RWPE2 (cell line): ENCODE data around the gene RABGEF1.
"Not testable (repeated sequence)": the region's sequence is repeated elsewhere in the genome, so short reads cannot be mapped to it uniquely, and the experiment has no call there.

Experiments used
- ATAC-seq: fragments of 200-7000 bp; cut with Tn5 transposase; 3 replicates; pipeline ENCODE4 v1.9.1; 2021; ENCODE audit warnings: low read depth
- DNase-seq: peaks from one replicate; pipeline ENCODE4 v3.0.0-alpha.2; 2020; ENCODE audit warnings: low spot score
- H3K27ac ChIP-seq: fragments of 450-650 bp; 2 replicates; pipeline ENCODE4 v1.5.1; 2017; ENCODE audit warnings: mild to moderate bottlenecking; ENCODE audit not compliant: poor library complexity, severe bottlenecking
- H3K27me3 ChIP-seq: fragments of 250-450 bp; sonication (Bioruptor Pico); 2 replicates; pipeline ENCODE4 v1.5.1; 2021; ENCODE audit warnings: mild to moderate bottlenecking, moderate library complexity; ENCODE audit not compliant: insufficient read depth, poor library complexity, severe bottlenecking
- H3K36me3 ChIP-seq: fragments of 250-450 bp; sonication (Bioruptor Pico); 2 replicates; pipeline ENCODE4 v1.5.1; 2020; ENCODE audit warnings: low read depth, mild to moderate bottlenecking, moderate library complexity
- H3K4me1 ChIP-seq: fragments of 250-450 bp; sonication (Bioruptor Pico); 2 replicates; pipeline ENCODE4 v1.5.1; 2021; ENCODE audit warnings: mild to moderate bottlenecking, moderate library complexity; ENCODE audit not compliant: insufficient read depth, poor library complexity, severe bottlenecking
- H3K4me3 ChIP-seq: fragments of 250-450 bp; sonication (Bioruptor Pico); 2 replicates; pipeline ENCODE4 v1.5.1; 2021; ENCODE audit warnings: mild to moderate bottlenecking, moderate library complexity; ENCODE audit not compliant: severe bottlenecking
- H3K9me3 ChIP-seq: fragments of 250-450 bp; sonication (Bioruptor Pico); 2 replicates; pipeline ENCODE4 v1.5.1; 2021; ENCODE audit warnings: mild to moderate bottlenecking, moderate library complexity; ENCODE audit not compliant: severe bottlenecking
- CTCF ChIP-seq: fragments of 450-650 bp; IDR thresholded peaks from one replicate; pipeline ENCODE4 v1.5.1; 2017; ENCODE audit warnings: mild to moderate bottlenecking, moderate library complexity; ENCODE audit not compliant: poor library complexity, severe bottlenecking

The RABGEF1 gene

GRCh38 chr7:66707825-66708224 is 32.7 kb upstream of the RABGEF1 start:
- no peak for TF ChIP-seq CTCF
- ATAC-seq: no peak

GRCh38 chr7:66710752-66711151 is 29.8 kb upstream of the RABGEF1 start:
- ATAC-seq: not testable (repeated sequence)

More at GRCh38 chr7:66707825-66708224, 32.7 kb upstream of the RABGEF1 start:
- peaks cover 8% of the 10 kb centered on the region; the same call in 1 of the 2 replicates for H3K36me3 ChIP-seq
- H3K27me3 ChIP-seq: no peaks in the 10 kb centered on the region
- H3K4me3 ChIP-seq: no peak overlapping the region
- no peaks in the 10 kb centered on the region for H3K9me3 ChIP-seq
- no peaks in the 10 kb centered on the region for H3K4me1 ChIP-seq
- no peak overlapping the region for H3K27ac ChIP-seq
- no peak for DNase-seq

GRCh38 chr7:66713687-66714086 is 26.8 kb upstream of the RABGEF1 start:
- DNase-seq (no peak), ATAC-seq (no peak)
- TF ChIP-seq CTCF: no peak
- Histone ChIP-seq H3K4me1 (no peaks in the 10 kb centered on the region), H3K27ac (no peak overlapping the region), H3K36me3 (peaks cover 18% of the 10 kb centered on the region), H3K4me3 (no peak overlapping the region), H3K27me3 (no peaks in the 10 kb centered on the region), H3K9me3 (peaks cover 7% of the 10 kb centered on the region)

More at GRCh38 chr7:66710752-66711151, 29.8 kb upstream of the RABGEF1 start:
- not testable (repeated sequence) for H3K4me1 ChIP-seq, H3K9me3 ChIP-seq, H3K27me3 ChIP-seq, H3K27ac ChIP-seq, DNase-seq, H3K4me3 ChIP-seq
- H3K36me3 ChIP-seq: peaks cover 19% of the 10 kb centered on the region

- H3K4me1 ChIP-seq, DNase-seq, H3K27ac ChIP-seq, H3K9me3 ChIP-seq, ATAC-seq, H3K4me3 ChIP-seq, H3K27me3 ChIP-seq: not testable (repeated sequence)
- peaks cover 18% of the 10 kb centered on the region for H3K36me3 ChIP-seq
These were observed 23.9 kb upstream of the RABGEF1 start for GRCh38 chr7:66716634-66717033.

GRCh38 chr7:66720561-66720960 is 20.0 kb upstream of the RABGEF1 start:
- ATAC-seq (no peak), DNase-seq (no peak)
- H3K27ac ChIP-seq: no peak overlapping the region
- peaks cover 15% of the 10 kb centered on the region for H3K9me3 ChIP-seq
- no peak overlapping the region for H3K4me3 ChIP-seq
- H3K36me3 ChIP-seq: peaks cover 23% of the 10 kb centered on the region
- no peak for TF ChIP-seq CTCF
- no peaks in the 10 kb centered on the region for H3K4me1 ChIP-seq
- no peaks in the 10 kb centered on the region for H3K27me3 ChIP-seq

- ATAC-seq (no peak), DNase-seq (no peak)
- Histone ChIP-seq H3K4me1 (no peaks in the 10 kb centered on the region), H3K36me3 (peaks cover 16% of the 10 kb centered on the region), H3K27ac (no peak overlapping the region), H3K27me3 (no peaks in the 10 kb centered on the region), H3K9me3 (peaks cover 15% of the 10 kb centered on the region), H3K4me3 (no peak overlapping the region)
- no peak for TF ChIP-seq CTCF
These were observed 14.7 kb upstream of the RABGEF1 start for GRCh38 chr7:66725843-66726242.
